GM18520 (cell line): ENCODE measurements around the gene BRAT1.
"Not testable (repeated sequence)": the region's sequence is repeated elsewhere in the genome, so short reads cannot be mapped to it uniquely, and the experiment has no call there.

Source experiments
- ATAC-seq: cut with Tn5 transposase; IDR thresholded peaks from one replicate; pipeline ENCODE4 v1.9.1; 2021; ENCODE audit not compliant: unreplicated experiment

The BRAT1 gene

GRCh38 chr7:2564970-2565540, 9.7 kb upstream of the BRAT1 start:
- no peak for ATAC-seq

DNA sequence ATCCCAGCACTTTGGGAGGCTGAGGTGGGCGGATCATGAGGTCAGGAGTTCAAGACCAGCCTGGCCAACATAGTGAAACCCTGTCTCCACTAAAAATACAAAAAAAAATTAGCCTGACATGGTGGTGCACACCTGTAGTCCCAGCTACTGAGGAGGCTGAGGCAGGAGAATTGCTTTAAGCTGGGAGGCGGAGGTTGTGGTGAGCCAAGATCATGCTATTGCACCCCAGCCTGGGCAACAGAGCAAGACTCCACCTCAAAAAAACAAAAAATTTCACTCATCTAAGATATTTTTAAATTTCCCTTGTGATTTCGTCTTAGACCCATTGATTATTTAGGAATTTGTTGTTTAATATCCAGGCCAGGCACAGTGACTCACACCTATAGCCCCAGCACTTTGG, 8.6 kb upstream of the BRAT1 start:
- not testable (repeated sequence) for ATAC-seq

- ATAC-seq = peak; percentile 4
These were observed 4.1 kb upstream of the BRAT1 start for GRCh38 chr7:2559283-2559950.

DNA sequence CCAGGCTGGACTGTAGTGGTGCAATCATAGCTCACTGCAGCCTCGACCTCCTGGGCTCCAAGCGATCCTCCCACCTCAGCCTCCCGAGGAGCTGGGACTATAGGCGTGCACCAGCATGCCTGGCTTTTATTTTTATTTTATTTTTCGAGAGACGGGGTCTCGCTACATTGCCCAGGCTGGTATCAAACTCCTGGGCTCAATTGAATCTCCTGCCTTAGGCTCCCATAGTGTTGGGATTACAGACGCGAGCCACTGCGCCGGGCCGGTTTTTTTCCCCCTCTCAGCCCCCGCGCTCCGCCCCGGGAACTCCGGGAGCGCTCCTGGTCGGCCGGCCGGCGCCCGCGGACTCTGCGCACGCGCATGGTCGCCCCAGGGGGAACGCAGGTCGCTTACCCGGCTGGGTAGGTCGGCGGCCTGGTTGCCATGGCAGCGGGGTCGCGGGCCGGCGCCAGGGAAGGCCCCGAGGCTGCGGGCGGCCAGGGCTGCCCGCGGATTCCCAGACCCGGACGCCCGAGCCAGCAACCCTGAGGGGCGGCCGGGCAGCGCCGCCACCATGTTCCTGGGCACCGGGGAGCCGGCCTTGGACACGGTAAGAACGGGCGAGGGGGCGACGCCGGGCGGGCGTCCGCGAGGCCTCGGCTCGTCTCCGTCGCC, 3.4 kb upstream of the BRAT1 start, which contains the start of gene IQCE:
Gene IQCE (plus strand): TSS at position 351 of the 654 bp plus-strand sequence. CDS start 203 bp downstream, at position 554.
- peak; percentile 52 for ATAC-seq

DNA sequence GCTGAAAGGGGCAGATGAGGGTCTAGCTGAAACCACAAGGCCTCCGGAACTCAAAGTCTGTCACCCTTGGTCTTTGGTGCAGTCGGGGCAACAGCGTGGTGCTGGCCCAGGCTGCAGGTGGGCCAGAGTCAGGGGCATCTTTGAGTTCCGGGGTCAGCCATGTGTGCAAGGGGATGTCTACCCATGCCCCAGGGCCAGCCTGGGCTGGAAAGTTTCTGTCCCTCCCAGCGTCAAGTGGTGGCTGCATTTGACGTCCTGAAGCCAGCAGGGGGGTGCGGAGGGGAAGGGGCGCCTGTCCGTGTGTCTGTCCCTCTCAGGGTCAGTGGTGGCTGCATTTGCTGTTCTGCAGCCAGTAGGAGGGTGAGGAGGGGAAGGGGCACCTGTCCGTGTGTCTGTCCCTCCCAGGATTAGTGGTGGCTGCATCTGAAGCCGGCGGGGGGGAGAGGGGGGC, 638 bp downstream of the BRAT1 start:
- no peak for ATAC-seq

GRCh38 chr7:2553831-2554581, 1.3 kb downstream of the BRAT1 start:
- ATAC-seq = no peak

DNA sequence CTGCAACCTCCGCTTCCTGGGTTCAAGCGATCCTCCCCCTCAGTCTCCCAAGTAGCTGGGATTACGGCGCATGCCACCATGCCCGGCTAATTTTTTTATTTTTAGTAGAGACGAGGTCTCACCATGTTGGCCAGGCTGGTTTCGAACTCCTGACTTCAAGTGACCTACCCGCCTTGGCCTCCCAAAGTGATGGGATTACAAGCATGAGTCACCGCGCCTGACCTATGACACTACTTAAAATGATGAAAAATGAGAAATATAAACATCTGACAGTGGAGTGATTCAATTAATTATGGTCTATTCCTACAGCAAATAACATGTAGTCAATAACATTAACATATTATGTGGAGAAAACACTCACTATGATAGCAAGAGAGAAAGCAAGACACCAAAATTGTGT, 2.2 kb downstream of the BRAT1 start:
- ATAC-seq = no peak

GRCh38 chr7:2551418-2551817, 3.9 kb downstream of the BRAT1 start:
- no peak for ATAC-seq

- no peak for ATAC-seq
These were observed 8.3 kb downstream of the BRAT1 start for GRCh38 chr7:2546776-2547586.

GRCh38 chr7:2545746-2546425, 9.4 kb downstream of the BRAT1 start:
- no peak for ATAC-seq

GRCh38 chr7:2544541-2545188, 10.7 kb downstream of the BRAT1 start:
- no peak for ATAC-seq

DNA sequence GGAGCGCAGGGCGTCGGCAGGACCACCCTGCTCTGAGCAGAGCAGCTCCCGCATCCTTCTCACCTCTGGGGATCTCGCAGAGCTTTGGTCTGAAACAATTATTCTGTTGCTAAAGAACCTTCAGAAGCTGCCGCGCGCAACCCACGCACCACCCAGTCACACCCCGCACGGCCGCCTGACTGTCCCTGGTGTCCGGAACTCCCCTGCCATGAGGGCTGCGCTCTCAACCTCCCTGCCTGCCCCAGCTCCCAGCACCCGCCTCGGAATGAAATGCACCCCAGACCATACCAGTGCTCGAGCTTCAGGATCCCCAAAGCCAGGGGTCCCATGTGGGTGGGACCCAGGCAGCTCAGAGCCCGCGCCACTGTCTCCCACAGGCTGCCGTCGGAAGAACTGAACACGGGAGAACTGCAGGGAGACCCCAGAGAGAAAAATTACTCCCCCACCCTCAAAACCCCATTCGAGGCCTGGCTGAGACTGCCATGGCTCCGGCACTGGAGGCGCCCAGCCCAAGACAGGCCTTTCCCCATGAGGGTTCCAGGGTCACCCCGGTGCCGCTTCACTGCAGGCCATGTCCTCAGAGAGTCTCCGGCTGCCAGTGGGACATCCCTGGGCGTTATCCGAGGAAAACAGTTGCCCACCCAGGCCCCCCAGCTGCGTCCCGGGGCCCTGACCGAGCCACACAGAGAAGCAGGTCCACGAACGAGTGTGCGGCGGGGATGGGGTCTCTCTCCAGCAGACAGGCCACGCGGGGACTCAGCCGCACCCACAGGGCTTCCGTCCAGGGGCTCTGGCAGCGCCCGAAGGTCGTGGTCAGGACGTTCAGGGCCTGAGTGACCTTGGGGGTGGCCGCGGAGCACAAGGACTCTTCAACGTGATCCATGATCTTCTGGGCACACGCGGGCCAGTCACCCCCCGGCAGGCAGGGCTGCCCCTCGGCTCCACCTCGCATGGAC, 12.1 kb downstream of the BRAT1 start:
- no peak for ATAC-seq

GRCh38 chr7:2542011-2542915, 13.1 kb downstream of the BRAT1 start:
- ATAC-seq = no peak

- no peak for ATAC-seq
These were observed 13.9 kb downstream of the BRAT1 start for GRCh38 chr7:2541291-2542010.

- ATAC-seq = no peak
These were observed 14.7 kb downstream of the BRAT1 start for GRCh38 chr7:2540641-2541051.

GRCh38 chr7:2540133-2540532, 15.2 kb downstream of the BRAT1 start:
- no peak for ATAC-seq
